COR-L47 (cell line): Measurements from ENCODE around the gene DIAPH2.
"Not testable (repeated sequence)": the region's sequence is repeated elsewhere in the genome, so short reads cannot be mapped to it uniquely, and the experiment has no call there.

Experiments
- DNase-seq: peaks from one replicate; lab custom pipeline; 2025; lab: John Stamatoyannopoulos, UW

DIAPH2 gene

DNA sequence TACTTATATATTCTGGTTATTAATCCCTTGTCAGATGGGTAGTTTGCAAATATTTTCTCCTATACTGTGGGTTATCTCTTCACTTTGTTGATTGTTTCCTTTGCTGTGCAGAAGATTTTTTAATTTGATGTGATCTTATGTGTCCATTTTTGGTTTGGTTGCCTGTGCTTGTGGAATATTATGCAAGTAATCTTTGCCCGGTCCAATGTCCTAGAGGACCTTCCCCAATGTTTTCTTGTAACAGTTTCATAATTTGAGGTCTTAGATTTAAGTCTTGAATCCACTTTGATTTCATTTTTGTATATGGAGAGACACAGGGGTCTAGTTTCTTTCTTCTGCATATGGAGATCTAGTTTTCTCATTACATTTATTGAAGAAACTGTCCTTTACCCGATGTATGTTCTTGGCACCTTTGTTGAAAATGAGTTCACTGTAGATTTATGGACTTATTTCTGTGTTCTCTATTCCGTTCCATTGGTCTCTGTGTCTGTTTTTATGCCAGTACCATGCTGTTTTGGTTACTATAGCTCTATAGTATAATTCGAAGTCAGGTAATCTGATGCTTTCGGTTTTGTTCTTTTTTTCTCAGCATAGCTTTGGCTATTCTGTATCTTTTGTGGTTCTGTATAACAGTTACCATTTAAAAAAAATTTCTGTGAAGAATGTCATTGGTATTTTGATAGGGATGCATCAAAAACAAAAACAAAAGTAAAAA, 34.7 kb downstream of the DIAPH2 start:
- DNase-seq: no peak

DNA sequence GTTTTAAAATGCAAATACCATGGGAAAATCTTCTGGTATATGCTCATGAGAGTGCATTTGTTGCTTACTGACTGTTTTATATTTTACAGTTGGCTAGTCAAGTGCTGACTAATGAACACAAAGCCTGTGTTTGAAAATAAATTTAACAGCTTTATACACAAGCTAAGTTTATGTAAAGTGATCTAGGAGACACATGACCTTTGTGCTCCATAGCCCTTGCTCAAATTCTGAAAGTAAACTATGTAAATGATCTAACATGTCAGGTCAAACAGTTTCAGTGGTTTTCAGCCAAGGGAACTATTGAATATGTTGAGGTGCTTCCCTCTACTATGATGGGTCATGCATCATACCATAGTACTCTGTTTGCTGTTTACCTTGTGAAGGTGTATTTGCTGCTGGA, 36.7 kb downstream of the DIAPH2 start:
- DNase-seq: no peak

DNA sequence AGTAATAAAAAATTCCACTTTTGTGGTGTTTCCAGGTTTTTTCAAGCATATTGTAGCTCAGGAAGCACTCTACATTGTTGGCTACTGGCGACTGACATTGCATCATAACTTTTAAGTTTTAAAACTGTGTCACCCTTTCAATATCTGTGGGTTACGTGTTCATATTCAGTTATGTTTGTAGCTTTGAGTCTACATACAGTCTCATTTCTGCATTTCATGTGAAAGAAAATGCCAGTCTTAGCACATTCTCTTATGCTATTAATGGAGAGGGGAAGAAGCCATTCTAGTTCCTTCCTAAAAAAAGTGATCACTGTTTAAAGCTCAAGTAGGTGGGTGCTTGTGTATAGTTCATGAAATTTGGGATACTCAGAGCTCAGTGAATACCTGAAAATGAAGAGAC, 38.1 kb downstream of the DIAPH2 start:
- DNase-seq: no peak

DNA sequence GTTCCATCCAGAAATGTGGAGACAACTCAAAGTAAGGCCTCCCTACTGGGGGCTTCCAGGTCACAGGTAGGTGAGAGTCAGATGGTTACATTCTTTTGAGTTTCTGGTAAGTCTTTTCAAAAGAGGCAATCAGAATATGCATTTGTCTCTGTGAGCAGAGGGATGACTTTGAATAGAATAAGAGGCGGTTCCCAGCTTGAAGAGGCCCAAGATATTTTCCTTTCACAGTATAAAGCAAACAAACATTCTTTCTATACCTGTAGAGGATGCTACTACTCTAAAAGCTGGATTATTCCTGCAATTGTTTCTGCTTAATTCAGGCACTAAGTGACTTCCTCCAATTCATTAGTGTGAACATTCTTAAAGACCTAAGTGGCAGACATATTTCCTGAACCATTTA, 44.4 kb downstream of the DIAPH2 start:
- DNase-seq: no peak

DNA sequence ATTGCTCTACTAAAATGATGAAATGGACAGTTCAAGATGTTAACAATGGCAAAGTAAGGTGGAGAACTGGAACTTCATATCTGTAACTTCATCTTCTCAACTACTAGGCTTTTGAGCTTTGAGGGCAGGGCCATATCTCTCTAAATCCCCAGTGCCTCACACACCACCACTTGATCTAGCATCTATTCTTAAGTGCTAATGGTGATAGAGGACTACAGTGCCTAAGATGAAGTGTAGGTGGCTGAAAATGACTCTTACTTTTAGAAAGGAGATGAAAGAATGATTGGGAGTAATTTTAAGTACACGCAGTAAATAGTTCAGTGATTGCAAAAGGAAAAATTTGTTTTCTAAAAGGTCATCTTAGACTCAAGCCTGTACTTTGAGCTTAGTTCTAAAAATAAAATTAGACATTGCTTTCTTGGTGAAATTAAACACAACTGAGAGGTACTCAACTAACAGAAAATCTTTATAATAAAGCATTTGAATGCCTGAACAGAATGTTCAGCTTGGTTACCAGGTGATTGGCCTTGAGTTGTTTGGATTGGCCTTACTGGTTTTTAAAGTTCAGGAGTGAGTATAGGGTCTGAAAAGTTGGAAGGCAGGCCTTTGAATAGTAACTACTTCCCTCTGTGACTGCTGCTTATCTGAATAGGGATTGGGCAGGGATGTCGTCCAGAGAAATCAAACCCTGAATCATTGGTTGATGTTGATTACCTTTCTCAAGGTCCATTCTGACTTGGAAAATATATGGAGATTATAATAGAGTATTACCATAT, 45.4 kb downstream of the DIAPH2 start:
- no peak for DNase-seq

DNA sequence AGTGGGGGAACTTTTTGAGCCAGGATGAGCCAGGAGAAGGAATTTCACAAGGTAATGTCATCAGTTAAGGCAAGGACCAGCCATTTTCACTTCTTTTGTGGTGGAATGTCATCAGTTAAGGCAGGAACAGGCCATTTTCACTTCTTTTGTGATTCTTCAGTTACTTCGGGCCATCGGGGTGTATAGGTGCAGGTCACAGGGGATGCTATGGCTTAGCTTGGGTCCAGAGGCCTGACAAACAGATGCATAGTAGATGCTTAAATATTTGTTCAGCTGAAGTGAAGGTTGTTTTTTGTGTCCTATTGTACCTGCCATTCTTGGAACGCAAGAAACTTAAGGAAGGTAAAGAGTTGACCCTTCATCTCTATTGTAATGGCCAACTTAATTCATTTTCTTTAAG, 46.4 kb downstream of the DIAPH2 start:
- not testable (repeated sequence) for DNase-seq

DNA sequence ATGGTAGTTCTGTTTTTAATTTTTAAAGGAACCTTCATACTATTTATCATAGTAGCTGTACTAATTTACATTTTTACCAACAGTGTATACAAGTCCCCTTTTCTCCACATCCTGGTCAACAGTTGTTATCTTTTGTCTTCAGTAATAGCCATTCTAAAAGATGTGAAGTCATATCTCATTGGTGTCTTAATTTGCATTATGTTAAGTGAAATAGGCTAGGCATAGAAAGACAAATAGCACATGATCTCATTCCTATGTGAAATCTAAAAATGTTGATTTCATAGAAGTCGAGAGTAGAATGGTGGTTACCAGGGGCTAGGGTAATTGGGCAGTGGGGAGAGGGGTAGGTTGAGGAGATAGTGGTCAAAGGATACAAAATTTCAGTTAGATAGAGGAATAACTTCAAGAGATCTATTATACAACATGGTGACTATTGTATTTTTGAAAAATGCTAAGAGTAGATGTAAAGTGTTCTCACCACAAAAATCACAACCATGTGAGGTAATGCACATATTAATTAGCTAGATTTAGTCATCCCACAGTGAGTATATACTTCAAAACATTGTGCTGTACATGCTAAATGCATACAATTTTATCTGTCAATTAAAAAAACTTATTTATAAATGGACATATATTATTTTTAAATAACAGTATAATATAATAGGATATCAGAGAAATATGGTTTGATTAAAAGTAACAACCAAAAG, 58.9 kb downstream of the DIAPH2 start:
- DNase-seq: no peak

DNA sequence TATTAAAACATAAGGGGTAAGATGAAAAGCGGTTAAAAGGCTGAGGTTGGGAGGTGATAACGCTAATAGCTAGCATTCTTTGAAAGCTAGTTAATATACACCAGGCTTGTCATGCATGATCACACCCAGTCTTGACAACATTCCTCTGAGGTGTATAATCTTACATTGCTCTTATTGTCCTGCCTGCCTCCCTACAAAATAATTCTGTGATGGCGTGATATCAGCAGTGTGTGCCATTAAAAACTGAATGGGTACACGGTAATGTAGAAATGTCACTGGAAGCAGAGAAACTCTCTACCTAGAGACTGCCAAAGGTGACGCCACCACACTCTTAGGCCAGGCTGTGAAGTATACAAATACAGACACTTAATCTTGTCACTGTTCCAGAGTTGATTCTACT, 68.1 kb downstream of the DIAPH2 start:
- no peak for DNase-seq

DNA sequence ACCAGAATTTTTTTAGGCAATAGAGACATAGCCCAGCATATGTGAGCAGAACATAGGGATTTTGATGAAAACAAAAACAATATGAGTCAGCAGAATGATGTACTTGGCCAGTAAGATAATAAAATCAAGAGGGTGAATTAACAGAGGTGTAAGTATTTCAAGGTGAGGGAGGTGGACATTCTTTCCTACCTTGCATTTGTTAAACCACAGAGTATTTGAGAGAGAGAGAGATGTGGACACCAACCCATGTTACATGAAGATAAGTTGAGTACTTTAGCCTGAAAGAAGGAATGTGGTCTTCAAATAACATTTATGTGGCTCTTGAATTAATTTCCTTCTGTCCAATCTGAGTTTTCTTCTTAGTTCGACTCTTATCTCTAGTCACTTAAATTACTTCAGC, 68.6 kb downstream of the DIAPH2 start:
- no peak for DNase-seq

DNA sequence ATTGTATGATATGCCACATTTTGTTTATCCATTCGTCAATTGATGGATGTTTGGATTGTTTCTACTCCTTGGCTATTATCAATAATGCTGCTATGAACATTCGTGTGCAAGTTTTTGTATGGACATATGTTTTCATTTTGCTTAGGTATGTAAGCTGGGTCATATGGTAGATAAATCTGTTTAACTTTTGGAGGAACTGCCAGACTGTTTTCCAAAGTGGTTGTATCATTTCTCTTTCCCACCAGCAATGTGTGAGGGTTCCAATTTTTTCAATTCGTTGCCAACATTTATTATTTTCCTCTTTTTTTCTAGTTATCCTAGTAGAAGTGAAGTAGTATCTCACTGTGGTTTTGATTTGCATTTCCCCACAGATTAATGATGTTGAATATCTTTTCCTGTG, 71.8 kb downstream of the DIAPH2 start:
- no peak for DNase-seq

DNA sequence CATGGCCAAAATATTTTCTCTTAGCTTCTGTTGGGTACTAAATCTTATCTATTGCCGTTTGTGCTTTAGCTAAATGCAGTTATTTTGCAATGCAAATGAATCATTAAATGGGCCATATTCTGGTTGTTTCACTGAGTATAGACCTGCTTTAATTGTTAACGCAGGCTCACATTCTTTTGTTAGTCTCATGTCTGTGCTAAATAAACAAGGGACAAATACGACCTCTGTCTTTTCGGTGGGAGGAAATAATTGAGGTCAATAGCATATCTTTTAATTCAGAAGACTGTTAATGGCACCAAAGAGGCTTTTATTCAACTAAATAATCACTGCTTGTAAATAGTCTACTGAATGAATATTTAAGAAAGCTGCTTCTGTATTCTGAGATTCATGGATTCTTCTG, 76.9 kb downstream of the DIAPH2 start:
- DNase-seq: no peak

DNA sequence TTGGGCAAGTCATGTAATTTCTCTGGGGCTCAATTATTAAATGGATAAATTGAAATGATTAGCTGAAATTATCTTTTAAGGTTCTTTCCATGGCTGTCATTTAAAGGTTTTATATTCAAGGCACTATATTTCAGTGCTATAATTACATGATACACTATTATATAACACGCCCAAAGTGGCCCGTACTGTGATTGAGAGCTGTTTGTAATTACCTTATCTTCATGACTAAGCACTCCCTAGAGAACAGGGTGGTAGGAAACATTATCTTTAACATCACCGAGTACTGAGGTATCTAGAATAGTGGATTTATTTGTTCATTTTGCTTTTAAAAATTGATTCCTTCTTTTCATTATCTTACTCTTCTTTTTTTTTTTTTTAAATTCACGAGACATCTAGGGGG, 79.0 kb downstream of the DIAPH2 start:
- no peak for DNase-seq

DNA sequence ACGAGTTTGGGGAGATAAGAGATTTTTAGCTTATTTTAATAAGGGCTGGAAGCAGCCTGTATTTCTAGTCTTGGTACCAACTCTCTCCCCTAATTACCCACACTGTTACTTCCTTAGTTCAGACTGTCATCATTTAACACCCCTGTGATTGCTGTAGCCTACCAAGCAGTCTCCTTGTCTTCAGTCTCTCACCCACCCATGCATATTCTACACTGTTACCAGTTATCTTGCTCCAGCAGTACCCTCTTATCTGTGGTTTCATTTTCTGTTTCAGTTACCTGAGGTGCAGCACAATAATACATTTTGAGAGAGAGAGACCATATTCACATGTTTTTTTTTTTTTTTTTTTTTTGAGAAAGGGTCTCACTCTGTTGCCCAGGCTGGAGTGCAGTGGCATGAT, 80.2 kb downstream of the DIAPH2 start:
- DNase-seq: no peak

DNA sequence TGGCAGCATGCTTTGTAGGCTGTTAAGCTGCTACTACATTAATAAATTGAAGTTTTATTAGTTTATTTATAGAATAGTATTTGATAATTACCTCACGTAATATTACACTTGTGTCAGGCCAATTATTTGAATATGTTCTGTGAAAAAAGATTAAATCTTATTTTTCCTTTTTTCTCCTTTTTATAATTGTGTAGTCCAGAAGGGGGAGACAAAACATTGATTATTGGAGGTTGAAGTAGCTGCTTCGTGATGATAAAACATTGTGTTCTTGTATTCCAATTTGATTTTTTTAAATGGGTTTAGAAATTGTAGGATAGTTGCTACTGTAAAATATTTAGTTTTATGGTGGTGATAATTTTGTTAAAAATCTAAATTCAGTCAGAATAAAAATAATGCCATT, 85.7 kb downstream of the DIAPH2 start:
- DNase-seq: no peak

DNA sequence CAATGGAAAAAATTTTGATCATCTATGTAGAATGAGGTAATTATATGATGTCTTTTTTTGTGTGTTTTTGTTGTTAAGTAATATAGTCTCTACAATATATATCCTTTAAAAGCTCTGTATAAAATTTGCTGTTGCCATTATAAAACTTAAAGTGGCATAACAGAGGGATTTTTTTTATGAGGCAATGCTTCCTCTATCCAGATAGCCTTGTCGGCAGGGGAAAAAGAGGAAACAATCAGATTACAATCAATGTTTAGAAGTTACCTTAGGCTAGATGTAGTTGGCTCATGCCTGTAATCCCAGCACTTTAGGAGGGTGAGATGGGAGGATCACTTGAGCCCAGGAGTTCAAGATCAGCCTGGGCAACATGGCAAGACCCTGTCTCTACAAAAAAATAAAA, 86.8 kb downstream of the DIAPH2 start:
- no peak for DNase-seq

DNA sequence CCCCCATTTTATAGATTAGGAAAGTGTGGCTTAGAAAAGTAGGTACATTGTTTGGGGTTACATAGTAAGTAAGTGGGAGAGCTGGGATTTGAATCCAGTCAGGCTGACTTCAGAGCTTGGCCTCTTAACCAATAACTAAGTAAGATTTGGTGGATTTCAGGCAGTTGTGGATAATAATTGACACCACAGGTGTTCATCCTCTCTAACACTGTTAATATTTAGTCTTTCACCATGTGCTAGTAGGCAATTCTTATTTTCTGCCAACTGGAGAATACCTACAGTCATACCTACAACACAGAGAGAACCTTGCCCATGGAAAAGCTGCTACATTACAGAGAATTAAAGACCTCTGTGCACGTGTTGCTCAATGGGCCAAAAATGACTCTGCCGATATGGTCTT, 89.5 kb downstream of the DIAPH2 start:
- DNase-seq: no peak

DNA sequence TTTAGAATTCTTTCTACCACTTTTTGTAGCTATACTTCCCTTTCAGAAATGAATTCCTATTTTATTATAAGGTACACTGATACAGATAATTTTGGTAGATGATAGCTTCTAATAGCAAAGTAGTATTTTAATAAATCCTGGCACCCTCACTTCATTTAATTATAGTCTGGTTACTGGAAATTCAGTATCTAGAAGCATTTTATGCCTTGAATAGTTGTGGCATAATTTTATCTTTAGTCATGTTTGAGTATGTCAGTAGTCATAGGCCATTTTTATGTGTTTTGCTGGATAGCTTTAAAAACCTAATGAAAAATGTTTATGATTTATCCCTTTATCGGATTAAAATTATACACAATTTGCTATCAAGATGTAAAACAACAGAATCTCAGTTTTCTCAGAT, 92.3 kb downstream of the DIAPH2 start:
- no peak for DNase-seq

DNA sequence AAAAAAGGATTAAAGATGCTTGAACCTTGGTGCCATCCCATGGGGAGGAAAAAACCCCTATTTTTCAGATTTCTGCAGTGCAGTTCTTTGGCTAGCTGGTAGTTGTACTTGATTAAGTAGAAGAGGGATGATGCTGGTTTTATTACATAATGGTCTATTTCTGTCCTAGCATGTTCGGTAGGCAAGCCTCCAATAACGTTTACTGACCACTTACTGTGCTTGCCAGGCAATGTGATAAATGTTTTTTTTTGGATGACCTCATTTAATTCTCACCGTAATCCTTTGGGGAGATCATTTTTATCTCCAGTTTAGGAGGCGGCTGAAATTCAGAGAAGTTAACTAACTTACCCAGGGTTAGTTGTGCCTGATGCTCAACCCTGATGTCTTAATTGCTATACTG, 106.9 kb downstream of the DIAPH2 start:
- DNase-seq: no peak

DNA sequence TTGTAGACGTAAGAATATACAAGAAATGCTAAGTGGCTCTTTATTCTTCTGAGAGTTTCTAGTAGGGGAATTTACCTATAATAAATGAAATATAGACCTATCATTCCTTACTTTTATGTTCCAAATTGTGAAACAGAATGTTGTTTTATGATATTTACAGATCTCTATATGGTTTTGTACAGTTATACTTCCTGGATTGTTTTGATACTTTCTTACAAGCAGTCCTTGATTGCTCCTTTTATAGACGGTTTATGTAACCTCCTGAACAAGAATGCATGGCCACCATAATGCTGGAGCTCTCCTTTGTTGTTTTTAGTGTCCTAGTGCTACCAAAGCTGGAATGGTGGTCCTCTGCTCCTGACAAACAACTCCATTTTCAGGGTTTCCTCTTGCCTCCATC, 107.4 kb downstream of the DIAPH2 start:
- DNase-seq: no peak

DNA sequence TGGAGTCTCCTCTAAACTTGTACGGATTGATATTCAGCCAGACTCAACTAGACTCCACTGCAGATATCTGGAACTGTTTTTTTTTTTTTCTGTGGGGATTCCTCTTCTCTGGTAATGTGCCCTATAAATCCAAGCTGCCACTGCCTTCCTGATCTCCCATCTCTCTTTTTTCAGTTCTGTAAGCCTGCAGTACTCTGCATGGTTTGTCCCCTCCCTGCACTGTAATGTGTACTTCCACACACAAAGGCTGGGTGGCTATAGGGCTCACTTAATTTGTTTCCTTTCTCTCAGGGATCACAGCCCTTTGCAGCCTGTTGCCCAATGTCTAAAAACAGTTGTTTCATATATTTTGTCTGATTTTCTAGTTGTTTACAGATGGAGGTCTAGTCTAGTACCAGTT, 114.3 kb downstream of the DIAPH2 start:
- no peak for DNase-seq

DNA sequence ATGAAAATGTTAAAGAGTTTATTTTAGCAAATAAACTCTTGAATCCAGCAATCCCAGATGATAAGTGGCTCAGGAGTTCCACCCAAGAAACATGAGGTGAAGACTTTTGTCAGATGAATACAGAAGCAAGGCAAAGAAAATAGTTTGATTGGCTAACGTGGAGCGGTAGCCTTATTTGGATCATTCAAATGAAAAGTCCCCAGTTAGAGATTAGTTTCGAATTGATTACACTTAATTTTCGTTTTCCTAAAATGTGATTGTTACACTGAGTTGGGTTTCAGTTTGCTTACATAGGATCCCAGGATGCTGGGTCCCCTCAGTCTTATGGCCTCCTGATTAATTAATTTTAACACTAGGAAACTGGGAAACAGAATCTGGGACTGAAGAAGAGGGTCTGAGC, 122.7 kb downstream of the DIAPH2 start:
- no peak for DNase-seq

DNA sequence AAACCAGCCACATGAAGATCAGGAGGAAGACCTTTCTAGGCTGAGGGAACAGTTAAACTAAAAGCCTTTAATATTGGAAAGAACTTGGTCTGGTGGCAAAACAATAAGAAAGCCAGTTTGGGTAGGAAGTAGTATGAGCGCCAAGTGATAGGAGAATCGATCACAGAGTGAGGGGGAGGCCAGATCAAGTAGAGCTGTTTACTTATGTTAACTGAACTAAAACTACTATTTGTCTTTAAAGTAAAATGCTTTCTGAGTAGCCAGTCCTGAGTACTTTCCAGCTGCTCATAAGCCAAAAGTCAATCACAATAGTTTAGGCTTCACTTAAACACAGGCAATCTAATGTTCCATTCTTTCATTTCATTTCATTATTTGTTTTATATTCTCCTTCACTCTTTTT, 136.3 kb downstream of the DIAPH2 start:
- no peak for DNase-seq

DNA sequence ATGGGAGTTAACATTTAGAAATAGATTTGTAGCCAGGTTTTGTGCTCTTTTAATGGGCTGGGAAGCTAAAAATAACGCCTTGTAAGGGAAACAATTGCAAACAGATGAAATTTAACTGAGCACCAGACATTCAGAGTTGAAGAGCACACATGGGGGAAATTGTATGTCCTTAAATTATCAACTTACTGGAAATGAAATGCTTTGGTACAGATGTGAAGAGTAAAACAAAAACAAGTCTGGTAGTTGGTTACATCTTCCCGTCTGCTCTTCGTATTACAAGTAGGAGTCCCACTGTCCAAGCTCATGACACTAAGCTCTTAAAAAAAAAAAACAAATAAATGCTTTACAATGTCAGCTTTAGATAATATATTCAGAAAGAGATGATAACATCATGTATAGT, 139.5 kb downstream of the DIAPH2 start:
- DNase-seq: no peak
